Transverse colon (tissue), 3 donors: ENCODE results near the gene SMAP2.

Experiments used
- EP300 ChIP-seq: sonication (generic); formaldehyde crosslinking; IDR thresholded peaks from one replicate; pipeline ENCODE4 v1.6.1; 2017; ENCODE audit warnings: antibody characterized with exemption, low read depth
- POLR2A ChIP-seq: fragments of 450-650 bp; IDR thresholded peaks from one replicate; pipeline ENCODE4 v1.6.1; 2016; ENCODE audit warnings: antibody characterized with exemption, mild to moderate bottlenecking, moderate library complexity
- TF ChIP-seq, protein P1 (sequence below), 5 experiments: fragments of 200-600 bp in 3 of 5; fragments of 450-650 bp in 2 of 5; sonication (generic) in 3 of 5; IDR thresholded peaks; 1 replicate in 2 of 5; 2 replicates in 3 of 5; pipeline ENCODE4 v1.5.1; 2016 to 2017; ENCODE audit warnings: antibody characterized with exemption in 5 of 5, inconsistent platforms in 3 of 5, mild to moderate bottlenecking in 2 of 5, moderate library complexity in 1 of 5

DNA sequence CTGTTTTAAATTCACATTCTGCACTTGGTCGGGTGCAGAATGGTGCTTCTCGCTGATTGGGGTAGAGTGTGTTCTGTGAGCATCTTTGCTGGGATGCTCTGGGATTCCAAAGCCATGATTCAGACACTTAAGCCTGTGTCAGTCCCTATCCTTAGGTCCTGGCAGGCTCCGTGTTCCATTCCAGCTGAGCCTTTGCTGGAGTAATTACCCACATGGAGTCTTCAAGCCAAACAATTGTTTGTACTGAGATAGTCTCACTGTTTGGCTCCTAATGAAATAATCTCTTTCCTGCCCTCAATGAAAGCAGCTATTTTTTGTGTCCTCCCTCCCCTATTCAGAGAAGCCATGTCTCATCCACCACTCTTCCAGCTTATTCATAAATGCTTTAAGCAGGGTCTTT is 18.7 kb downstream of the SMAP2 start:
- TF ChIP-seq EP300 = no peak
- TF ChIP-seq, protein P1, sequence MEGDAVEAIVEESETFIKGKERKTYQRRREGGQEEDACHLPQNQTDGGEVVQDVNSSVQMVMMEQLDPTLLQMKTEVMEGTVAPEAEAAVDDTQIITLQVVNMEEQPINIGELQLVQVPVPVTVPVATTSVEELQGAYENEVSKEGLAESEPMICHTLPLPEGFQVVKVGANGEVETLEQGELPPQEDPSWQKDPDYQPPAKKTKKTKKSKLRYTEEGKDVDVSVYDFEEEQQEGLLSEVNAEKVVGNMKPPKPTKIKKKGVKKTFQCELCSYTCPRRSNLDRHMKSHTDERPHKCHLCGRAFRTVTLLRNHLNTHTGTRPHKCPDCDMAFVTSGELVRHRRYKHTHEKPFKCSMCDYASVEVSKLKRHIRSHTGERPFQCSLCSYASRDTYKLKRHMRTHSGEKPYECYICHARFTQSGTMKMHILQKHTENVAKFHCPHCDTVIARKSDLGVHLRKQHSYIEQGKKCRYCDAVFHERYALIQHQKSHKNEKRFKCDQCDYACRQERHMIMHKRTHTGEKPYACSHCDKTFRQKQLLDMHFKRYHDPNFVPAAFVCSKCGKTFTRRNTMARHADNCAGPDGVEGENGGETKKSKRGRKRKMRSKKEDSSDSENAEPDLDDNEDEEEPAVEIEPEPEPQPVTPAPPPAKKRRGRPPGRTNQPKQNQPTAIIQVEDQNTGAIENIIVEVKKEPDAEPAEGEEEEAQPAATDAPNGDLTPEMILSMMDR (IDR thresholded peaks at IDR 0.05) = no peak
- no peak for TF ChIP-seq POLR2A
